ENCODE results near the gene C1QTNF8. TPM values are rescaled to one million over a fixed set of nuclear protein-coding genes. Genes with fewer than 3 reads are reported as not detected.

C1QTNF8 gene
- total and polyA plus RNA-seq, 2 of the 8 experiments (the other 6 are each of a cell fraction or from before 2014, with no cell fraction given) = not detected

DNA sequence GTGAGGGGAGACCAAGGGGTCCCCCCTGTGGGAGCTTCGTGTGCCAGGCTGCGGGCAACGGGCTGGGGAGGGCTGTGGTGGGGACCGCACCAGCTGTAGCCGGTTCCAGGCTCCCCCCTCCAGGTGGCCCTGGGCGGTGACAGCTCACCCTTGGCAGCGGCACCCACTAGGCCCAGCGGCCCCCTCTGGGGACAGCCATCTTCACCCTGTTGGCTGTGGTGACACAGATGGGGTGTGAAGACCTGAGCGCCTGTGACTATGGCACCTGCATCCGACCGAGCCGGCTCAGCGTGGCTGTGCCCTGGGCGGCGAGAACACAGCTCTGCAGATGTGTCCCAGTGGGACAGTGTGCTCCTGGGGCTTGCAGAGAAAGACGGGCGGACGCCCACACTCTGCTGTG, 1.1 kb upstream of the C1QTNF8 start (continued):
- TF ChIP-seq SIN3A (conservative IDR thresholded peaks at IDR 0.05 in 1 of 2, IDR thresholded peaks at IDR 0.05 in 1 of 2; ENCODE audit: low read depth in 1 of 2, low read length in 2 of 2) = no peak
- no peak for TF ChIP-seq RNF2 (IDR thresholded peaks at IDR 0.05; ENCODE audit: borderline replicate concordance, low read depth, low read length, missing control alignments, poor library complexity, severe bottlenecking)

Data from H1 (cell line).